Bone marrow (tissue), 2 donors: Measurements from ENCODE around the gene C11orf21.
"Not testable (repeated sequence)": the region's sequence is repeated elsewhere in the genome, so short reads cannot be mapped to it uniquely, and the experiment has no call there.

ENCODE experiments used
- DNase-seq, 2 donors: peaks; one replicate each; lab custom pipeline; 2025; lab: John Stamatoyannopoulos, UW

C11orf21 gene

GRCh38 chr11:2295971-2296912, 5.5 kb downstream of the C11orf21 start:
- DNase-seq = no peak

- DNase-seq = no peak
These were observed 6.8 kb downstream of the C11orf21 start for GRCh38 chr11:2294926-2295290.

GRCh38 chr11:2293984-2294925, 7.5 kb downstream of the C11orf21 start:
- no peak for DNase-seq

DNA sequence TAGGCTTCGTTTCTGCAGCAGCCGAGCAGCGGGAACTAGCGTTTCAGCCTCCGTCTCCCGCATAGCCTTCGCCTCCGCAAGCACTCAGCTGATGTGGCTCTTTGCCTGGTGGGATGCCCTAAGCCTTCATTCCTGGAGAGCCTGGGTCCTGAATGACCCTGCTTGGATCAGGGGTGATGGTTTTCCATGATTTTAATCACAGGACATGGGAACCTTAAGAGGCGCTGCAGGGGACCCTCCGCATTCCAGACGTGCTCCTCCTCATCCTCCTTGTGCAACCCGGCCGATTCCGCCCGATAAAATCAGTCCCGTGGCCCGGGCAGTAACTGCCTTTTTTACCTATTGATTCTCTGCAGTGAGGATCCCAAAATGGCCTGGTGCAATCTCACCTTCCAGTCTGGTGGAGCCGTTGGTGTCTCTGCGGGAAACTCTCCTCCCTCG, 8.2 kb downstream of the C11orf21 start:
- DNase-seq = no peak

DNA sequence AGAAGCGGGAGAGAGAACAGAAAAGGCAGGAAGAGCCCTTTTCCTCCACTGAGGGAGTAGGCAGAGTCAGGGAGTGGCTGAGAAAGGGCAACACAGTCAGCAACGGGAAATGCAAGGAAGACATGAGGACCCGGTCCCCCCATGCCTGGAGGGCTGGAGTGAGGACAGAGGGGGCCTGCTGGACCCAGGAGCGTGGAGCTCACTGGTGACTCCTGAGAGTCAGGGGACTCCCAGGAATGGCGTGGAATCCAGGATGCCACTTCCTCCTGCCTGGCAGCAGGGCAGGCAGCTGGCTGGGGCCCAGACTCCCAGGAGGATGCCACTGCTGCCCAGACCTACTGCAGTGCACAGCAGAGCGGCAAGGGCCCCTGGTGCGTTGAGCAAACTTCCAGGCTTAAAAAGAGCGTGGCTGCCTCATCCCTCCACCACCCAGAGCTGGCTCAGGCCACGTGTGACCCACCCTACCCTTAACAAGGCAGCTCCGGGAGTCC, 11.3 kb downstream of the C11orf21 start:
- no peak for DNase-seq

GRCh38 chr11:2289859-2290258, 11.9 kb downstream of the C11orf21 start:
- no peak for DNase-seq

- no peak for DNase-seq
These were observed 12.4 kb downstream of the C11orf21 start for GRCh38 chr11:2289350-2289749.

DNA sequence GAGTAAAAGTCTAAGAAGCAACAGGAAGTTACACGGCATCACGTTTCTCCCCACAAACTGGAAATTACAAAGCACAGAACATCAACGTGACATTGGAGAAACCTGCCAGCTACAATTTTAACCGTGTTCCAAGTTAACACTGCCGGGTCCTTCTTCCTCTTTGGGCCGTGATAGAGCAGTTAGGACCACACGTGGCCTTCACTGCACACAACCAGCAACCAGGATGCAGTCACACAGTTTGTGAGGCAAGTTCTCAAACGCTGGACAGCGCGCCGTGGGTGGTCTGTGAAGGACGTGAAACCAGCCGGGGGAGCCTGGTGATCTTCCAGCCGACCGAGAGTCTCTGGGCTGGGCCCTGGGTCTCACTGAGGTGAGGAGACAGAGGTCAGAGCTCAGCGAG, 14.6 kb downstream of the C11orf21 start:
- DNase-seq = no peak

- not testable (repeated sequence) for DNase-seq
These were observed 15.4 kb downstream of the C11orf21 start for GRCh38 chr11:2286350-2286749.

DNA sequence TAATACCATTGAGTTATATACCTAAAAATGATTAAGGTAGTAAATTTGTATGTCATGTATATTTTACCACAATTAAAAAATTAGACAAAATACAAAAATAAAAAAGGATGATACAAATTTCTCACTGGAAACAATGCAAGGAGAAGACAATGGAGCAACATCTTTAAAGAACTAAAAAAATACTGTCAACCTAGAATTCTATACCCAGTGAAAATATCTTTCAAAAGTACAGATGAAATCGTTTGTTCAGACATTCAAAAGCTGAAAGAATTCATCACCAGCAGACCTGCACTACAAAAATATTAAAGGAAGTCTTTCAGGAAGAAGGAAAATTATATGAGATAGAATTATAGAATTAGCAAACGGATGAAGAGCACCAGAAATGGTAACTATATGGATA, 21.5 kb downstream of the C11orf21 start:
- no peak for DNase-seq

DNA sequence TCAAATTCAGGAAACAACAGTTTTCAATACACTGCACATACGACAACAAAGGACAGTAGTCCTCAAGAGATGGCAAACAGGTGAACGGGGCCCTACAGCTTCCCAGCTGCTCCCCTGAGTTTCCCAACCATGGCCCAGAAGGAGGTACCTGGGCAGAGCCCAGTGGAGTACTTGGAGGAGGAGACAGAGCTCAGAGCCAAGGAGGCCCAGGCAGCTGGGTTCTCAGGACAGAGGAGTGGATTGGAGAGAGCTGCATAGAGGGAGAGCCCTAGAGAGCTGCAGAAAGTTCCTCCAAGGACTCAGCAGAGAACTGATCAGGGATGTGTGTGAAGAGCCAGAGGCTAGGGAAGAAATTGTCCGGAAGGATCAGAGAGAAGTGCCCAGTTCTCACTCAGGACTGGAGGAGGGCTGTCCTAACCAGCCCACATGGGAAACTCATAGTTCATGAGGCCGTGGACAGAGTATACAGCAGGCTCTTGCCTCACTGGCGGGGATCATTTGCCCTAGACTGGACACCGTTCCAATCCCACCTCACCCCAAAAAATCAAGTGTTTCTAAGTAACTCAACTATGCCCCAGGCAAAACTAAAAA, 23.7 kb downstream of the C11orf21 start:
- DNase-seq = no peak

DNA sequence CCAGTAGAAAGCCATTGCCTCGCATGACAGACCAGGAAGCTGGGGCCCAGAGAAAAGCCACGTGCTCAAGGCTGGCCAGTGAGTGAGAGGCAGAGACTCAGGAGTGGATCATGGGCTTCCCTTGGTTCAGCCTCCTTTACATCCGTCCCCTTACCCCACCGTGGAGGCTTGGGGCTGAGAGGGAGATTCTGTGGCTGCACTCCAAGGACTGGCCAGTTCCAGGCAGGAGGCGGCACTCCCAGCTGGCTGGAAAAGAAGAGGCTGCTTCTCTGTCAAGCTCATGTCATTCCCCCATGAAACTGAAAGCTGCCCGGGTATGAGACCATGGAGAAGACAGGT, 24.7 kb downstream of the C11orf21 start:
- no peak for DNase-seq

DNA sequence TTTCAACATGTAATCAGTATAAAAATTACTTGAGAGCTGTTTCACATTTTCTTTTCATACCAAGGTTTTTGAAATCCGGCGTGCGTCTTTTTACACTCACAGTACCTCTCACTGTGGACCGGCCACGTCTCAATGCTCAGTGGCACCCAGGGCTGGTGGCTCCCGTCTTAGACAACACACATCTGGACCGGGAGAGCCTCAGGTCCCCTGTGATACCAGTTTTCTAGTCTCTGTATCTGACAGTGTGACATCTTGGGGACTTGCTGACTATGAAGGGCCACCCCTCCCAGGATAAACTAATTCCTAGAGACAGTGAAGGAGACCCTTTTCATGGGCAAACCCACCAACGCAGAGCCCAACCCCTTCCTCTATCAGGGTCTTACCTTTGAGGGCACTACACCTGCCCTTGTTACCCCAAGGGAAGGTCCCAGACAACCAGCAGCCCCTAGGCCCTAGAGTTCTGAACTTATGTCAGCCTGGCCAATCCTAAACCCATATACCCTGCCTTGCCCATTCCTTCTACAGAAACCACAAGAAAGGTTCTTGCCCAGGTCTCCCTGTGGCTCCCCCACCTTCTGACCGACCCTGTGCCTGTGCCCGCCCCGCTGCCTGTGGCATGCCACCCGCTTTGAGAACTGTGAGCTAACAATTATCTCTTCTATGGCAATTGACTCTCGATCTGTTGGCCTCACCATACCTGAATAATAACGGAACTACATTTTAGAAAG, 25.3 kb downstream of the C11orf21 start:
- DNase-seq = no peak

DNA sequence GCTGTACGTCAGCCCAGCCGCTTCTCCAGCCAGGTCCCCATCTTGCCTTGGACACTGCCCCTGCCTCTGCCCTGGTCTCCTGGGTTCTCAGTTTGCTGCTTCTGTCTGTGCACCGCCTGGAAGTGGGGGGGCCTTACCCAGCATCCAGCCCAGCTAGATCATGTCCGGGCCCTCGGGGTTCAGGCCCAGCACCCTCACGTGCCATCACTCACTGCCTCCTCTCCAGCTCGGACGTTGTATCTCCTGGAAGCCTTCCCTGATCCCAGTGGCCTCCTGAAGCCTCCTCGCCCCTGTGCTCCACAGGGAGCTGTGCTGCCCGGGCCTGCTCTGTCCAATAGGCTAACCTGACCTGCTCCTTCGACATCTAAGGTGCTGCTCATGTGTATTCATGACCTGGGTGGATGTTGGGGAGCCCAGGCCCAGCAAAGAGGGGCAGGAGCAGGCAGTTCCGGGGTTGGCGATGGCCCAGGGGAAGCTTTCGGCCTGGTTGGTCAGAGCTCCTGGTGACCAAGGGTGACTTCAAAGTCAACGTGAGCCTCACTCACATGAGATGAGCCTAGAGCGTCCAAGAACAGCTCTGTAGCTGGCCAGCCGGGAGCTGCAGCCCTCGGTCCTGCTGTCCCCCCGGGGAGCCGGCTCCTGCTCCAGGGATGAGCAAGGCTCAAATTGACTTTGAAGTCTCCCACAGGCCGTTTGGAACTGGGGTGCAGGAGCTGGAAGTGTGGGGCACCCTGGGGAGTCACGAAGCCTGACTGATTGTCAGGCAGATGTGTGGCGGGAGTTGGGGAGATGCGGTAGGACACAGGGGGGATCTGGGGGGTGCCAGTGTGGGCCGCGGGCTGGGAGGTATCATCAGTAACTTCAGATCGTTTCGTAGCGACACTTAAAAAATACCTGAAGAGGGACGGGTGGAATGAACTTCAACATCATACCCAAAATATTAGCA, 26.1 kb downstream of the C11orf21 start:
- no peak for DNase-seq

DNA sequence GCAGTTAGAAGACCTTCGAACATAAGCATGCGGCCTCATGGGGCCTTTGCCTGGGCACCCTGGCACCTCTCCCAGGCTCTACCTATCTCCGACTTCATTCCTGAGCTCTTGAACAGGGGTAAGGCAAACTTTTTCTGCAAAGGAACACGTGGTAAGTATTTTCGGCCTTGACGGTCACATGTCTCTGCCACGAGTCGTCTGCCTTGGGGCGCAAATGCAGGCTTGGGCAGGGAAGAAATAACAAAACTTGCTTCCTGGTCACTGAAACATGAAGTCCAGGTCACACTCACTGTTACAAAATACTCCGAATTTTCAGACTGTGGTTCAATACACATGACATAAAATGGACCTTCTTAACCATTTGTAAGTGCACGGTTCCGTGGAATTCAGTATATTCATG, 27.9 kb downstream of the C11orf21 start:
- no peak for DNase-seq

DNA sequence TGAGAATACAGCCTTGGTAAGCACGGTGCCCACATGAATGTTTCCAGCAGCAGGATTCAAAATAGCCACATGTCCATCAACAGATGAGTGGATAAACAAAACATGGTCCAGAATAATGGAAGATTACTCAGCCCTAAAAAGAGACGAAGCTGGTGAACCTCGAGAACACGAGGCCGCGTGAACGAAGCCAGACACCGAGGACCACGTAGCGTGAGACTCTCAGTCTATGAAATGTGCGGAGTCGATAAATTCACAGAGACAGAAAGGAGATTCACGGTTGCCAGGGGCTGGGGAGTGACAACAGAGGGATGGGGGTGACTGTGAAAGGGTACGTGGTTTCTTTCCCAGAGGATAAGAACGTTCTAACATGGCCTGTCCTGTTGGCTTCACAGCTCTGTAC, 28.4 kb downstream of the C11orf21 start:
- DNase-seq = no peak

DNA sequence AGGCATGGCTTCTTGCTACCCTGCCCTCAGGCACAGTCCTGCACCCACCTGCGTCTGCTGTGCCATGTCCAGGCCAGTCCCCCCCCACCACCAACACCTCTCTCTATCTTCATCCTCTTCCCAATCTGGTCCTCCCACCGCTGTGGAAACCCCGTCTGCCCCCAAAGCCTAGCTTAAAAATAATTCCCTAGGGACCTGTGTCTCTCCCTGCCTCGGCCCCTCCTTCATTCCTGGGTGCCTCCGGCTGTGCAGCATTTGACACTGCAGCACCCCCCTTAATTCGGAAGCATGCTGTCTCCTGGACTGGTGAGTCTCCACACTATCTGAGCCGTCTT, 28.8 kb downstream of the C11orf21 start:
- DNase-seq = no peak

DNA sequence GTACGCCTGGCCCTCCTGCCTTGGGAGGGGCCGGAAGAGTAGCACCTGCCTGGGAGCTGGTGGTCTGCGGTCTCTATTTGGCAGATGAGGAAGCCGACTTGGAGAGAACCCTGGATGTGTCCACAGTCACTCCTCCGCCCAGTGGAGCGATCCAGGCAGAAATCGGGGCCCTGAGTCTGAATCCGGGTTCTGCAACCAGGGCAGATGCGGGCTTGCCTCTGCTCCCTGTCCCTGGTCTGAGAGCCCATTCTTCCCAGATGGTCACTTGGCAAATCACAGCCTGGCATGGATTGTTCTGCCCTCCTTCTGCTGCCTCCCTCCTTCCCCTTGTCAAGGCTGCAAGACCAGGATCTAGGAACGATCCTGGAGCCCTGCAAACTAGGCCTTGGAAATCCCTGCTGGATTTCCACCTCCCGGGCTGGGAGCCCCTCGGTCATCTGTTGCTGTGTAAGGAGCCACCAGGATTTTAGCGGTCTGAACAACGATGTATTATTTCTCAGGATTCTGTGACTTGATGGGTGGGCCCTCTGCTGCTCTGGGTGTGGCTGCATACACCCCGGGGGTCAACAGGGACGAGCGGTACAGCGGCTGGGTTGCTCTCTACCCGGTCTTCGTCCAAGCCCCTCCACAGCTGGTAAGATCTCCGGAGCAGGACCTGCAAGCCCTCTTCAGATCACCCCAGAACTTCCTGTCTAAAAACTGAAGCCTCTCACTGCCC, 29.3 kb downstream of the C11orf21 start:
- no peak for DNase-seq

DNA sequence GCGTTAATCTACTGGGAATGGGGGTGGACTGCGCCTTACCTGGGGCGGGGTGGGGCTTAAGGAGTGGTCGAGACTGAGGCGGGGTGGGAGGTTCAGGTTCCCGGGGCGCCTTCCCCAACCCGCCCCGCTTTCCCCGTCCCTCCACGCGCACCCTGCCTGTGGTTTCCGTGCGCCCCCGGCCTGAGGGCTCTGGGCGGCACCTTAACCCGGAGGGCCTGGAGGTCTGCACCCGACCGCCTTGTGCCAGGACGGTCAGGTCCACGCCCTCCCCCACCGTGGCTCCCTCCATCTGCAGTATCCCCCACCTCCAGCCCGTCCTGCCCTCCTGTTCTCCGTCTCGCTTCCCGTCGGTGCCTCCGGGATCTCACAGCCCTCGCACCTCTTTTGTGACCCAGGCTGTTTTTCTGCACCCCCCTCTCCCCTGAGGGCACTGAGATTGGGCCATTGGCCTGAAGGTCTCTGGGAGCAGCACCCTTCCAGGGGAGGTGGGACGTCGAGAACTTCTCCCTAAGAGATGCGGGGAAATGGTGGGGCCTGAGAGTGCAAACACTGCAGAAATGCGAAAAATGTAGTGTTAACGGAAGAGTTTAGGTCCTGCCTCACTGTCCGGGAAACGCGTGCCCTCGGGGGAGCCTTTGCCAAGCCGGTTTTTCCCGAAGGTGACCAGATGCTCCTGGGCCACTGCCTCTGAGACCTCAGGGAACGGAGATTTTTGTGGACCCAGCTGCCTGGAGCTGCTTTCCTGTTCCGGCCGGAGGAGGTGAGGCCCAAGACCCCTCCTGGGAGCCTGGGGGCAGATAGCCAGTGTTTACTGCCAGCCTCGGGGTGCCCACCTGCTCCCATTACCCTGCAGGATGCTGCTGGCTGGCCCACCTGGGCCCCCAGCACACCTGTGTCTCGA, 30.1 kb downstream of the C11orf21 start:
- no peak for DNase-seq
